AG09319 (cell line): Measurements from ENCODE around the gene AUTS2.

Experiments used
- DNase-seq: peaks from one replicate; pipeline ENCODE4 v3.0.0-alpha.2; 2010; ENCODE audit warnings: low read depth; ENCODE audit errors: extremely low read depth
- CTCF ChIP-seq: IDR thresholded peaks from 2 replicates; pipeline ENCODE4 v1.5.1; 2011; ENCODE audit warnings: low read depth, mild to moderate bottlenecking, inconsistent platforms, low read length, moderate library complexity

AUTS2 gene

GRCh38 chr7:70466725-70467364 lies 868.6 kb downstream of the AUTS2 start:
- DNase-seq: no peak
- no peak for TF ChIP-seq CTCF

- TF ChIP-seq CTCF: no peak
- no peak for DNase-seq
Measured at GRCh38 chr7:70470746-70471145, 872.5 kb downstream of the AUTS2 start.

- no peak for DNase-seq
- TF ChIP-seq CTCF: no peak
Measured at GRCh38 chr7:70472601-70473237, 874.4 kb downstream of the AUTS2 start.

GRCh38 chr7:70474639-70475234 lies 876.5 kb downstream of the AUTS2 start:
- TF ChIP-seq CTCF: no peak
- DNase-seq: no peak

- no peak for DNase-seq
- no peak for TF ChIP-seq CTCF
Measured at GRCh38 chr7:70477036-70478010, 879.0 kb downstream of the AUTS2 start.

- no peak for TF ChIP-seq CTCF
- no peak for DNase-seq
Measured at GRCh38 chr7:70479153-70480021, 881.1 kb downstream of the AUTS2 start.
